AG04449 (cell line): Measurements from ENCODE around the gene SLC7A8.

ENCODE experiments used
- CTCF ChIA-PET: fragments of 350-600 bp; formaldehyde crosslinking; extraction: SDS; loops from one replicate; lab custom pipeline; 2021; ENCODE audit warnings: antibody characterized with exemption; lab: Yijun Ruan, JAX
- POLR2A ChIA-PET: fragments of 400-600, 350-600 bp; formaldehyde crosslinking; extraction: SDS; loops from one replicate; lab custom pipeline; 2020; ENCODE audit warnings: antibody characterized with exemption, inconsistent platforms; lab: Yijun Ruan, JAX
- DNase-seq: peaks from one replicate; pipeline ENCODE4 v3.0.0-alpha.2; 2010; ENCODE audit warnings: low read depth, low spot score
- H3K4me3 ChIP-seq: 2 replicates; pipeline ENCODE4 v1.5.1; 2011; ENCODE audit warnings: low read depth, mild to moderate bottlenecking, control low read depth, low read length
- CTCF ChIP-seq: IDR thresholded peaks from one replicate; pipeline ENCODE4 v1.5.1; 2011; ENCODE audit warnings: mild to moderate bottlenecking, moderate library complexity, low read length, control low read depth, inconsistent platforms; ENCODE audit not compliant: insufficient read depth; ENCODE audit errors: missing control alignments

The SLC7A8 gene

GRCh38 chr14:23115039-23115731 is 68.3 kb downstream of the SLC7A8 start:
- CTCF ChIA-PET: interaction anchor here (0.6 to 20.1 kb wide), 9 partner anchors 10 to 129 kb away, joined by 3 to 1439 read pairs (median 133); partner anchors contain the start of genes ACIN1, C14orf119, CDH24 and SLC7A8
- no peak for TF ChIP-seq CTCF
- H3K4me3 ChIP-seq: 0 out of 2 replicates have a peak overlapping the region, but pooled peaks have one; percentile 20
- POLR2A ChIA-PET: interaction anchor here (1.0 to 1.4 kb wide), 2 partner anchors 20 to 69 kb away, joined by 3 to 6 read pairs; partner anchors contain the start of genes C14orf119 and SLC7A8
- DNase-seq: peak; percentile 97

- POLR2A ChIA-PET: interaction anchor here (1.0 to 1.4 kb wide), 2 partner anchors 19 to 70 kb away, joined by 3 to 6 read pairs; partner anchors contain the start of genes C14orf119 and SLC7A8
- no peak overlapping the region for H3K4me3 ChIP-seq
- peak; percentile 7 for TF ChIP-seq CTCF
- no peak for DNase-seq
- CTCF ChIA-PET: interaction anchor here (6.8 to 20.1 kb wide), 6 partner anchors 16 to 130 kb away, joined by 133 to 1439 read pairs (median 200); partner anchors contain the start of genes ACIN1, AJUBA, C14orf119 and CDH24
These were observed 68.8 kb downstream of the SLC7A8 start for GRCh38 chr14:23114669-23115038.

GRCh38 chr14:23114120-23114458 is 69.4 kb downstream of the SLC7A8 start:
- no peak for DNase-seq
- H3K4me3 ChIP-seq: no peak overlapping the region
- no peak for TF ChIP-seq CTCF
- POLR2A ChIA-PET: no interaction called here
- CTCF ChIA-PET: interaction anchor here (1.2 to 20.1 kb wide), 7 partner anchors 16 to 141 kb away, joined by 5 to 1439 read pairs (median 187); partner anchors contain the start of genes ACIN1, AJUBA, C14orf119 and CDH24

- no peak for DNase-seq
- H3K4me3 ChIP-seq: no peak overlapping the region
- CTCF ChIA-PET: interaction anchor here (0.7 to 20.1 kb wide), 16 partner anchors 8 to 557 kb away, joined by 3 to 1439 read pairs (median 7); partner anchors contain the start of genes ACIN1, AJUBA, C14orf119 and CDH24
- POLR2A ChIA-PET: interaction anchor here (0.5 kb wide), 1 partner anchor 17 kb away, joined by 3 read pairs; no protein-coding TSS in a partner anchor
- no peak for TF ChIP-seq CTCF
These were observed 69.9 kb downstream of the SLC7A8 start for GRCh38 chr14:23113431-23114119.

GRCh38 chr14:23112359-23113178 is 70.9 kb downstream of the SLC7A8 start:
- no peak for TF ChIP-seq CTCF
- no peak overlapping the region for H3K4me3 ChIP-seq
- DNase-seq: no peak
- ChIA-PET CTCF (interaction anchor here (0.7 to 20.1 kb wide), 19 partner anchors 8 to 556 kb away, joined by 3 to 1439 read pairs (median 7); partner anchors contain the start of genes ACIN1, AJUBA, C14orf119 and CDH24), POLR2A (interaction anchor here (0.5 kb wide), 1 partner anchor 16 kb away, joined by 3 read pairs; no protein-coding TSS in a partner anchor)
